AG04450 (cell line): ENCODE data around the gene TNS3. TPM values are rescaled to one million over a fixed set of nuclear protein-coding genes. Genes with fewer than 3 reads are reported as not detected.

Experiments
- CTCF ChIA-PET: fragments of 300-600, 350-600 bp; formaldehyde crosslinking; extraction: SDS; loops from one replicate; lab custom pipeline; 2022; ENCODE audit warnings: antibody characterized with exemption, inconsistent platforms; lab: Charles Lee
- POLR2A ChIA-PET: fragments of 350-600 bp; formaldehyde crosslinking; extraction: SDS; loops from one replicate; lab custom pipeline; 2021; ENCODE audit warnings: antibody characterized with exemption, inconsistent platforms; lab: Yijun Ruan, JAX
- DNase-seq: peaks from one replicate; pipeline ENCODE4 v3.0.0-alpha.2; 2011; ENCODE audit warnings: low read depth, low spot score
- H3K27ac ChIP-seq: one replicate; pipeline ENCODE4 v1.5.1; 2012; ENCODE audit warnings: low read depth, low read length, control low read depth
- H3K27me3 ChIP-seq: one replicate; pipeline ENCODE4 v1.6.0; 2012; ENCODE audit warnings: low read length; ENCODE audit not compliant: control insufficient read depth, insufficient read depth
- H3K4me3 ChIP-seq: 2 replicates; pipeline ENCODE4 v1.5.1; 2011; ENCODE audit warnings: mild to moderate bottlenecking, low read depth, low read length, control low read depth
- H3K9me3 ChIP-seq: 2 replicates; pipeline ENCODE4 v1.5.1; 2012; ENCODE audit warnings: low read length; ENCODE audit not compliant: control insufficient read depth, insufficient read depth
- polyA plus RNA-seq: library from polyadenylated mRNA; depleted of rRNA; stranded (reverse); fragments of >200 nt; gene quantifications from 2 replicates; pipeline ENCODE4 v1.2.3, GENCODE V29; 2011
- TF ChIP-seq, protein P1 (sequence below): IDR thresholded peaks from 2 replicates; pipeline ENCODE4 v1.5.1; 2011; ENCODE audit warnings: low read depth, low read length, control low read depth, inconsistent platforms

The TNS3 gene
- polyA plus RNA-seq, 1 experiment = 131 TPM

DNA sequence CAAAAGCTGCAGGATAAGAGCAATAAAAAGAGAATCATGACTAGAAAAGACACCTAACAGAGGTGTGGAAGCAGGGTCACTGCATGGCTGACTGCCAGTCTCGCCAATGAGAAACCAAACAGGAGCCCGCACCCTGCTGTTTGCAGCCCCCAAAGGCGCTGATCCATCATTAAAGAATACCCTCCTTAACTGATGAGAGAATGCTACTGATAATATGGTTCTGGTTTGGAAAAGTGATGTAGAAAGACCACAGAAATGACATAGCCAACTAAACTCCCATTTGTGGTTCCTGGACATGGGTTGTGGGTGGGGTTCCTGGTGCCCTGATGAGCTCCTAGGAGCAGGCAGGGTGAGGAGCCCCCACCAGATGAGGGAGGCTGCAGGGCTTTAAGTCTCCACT, 207.4 kb downstream of the TNS3 start:
- no peaks in the 10 kb centered on the region; the same call in 1 of the 2 replicates for H3K9me3 ChIP-seq
- TF ChIP-seq, protein P1, sequence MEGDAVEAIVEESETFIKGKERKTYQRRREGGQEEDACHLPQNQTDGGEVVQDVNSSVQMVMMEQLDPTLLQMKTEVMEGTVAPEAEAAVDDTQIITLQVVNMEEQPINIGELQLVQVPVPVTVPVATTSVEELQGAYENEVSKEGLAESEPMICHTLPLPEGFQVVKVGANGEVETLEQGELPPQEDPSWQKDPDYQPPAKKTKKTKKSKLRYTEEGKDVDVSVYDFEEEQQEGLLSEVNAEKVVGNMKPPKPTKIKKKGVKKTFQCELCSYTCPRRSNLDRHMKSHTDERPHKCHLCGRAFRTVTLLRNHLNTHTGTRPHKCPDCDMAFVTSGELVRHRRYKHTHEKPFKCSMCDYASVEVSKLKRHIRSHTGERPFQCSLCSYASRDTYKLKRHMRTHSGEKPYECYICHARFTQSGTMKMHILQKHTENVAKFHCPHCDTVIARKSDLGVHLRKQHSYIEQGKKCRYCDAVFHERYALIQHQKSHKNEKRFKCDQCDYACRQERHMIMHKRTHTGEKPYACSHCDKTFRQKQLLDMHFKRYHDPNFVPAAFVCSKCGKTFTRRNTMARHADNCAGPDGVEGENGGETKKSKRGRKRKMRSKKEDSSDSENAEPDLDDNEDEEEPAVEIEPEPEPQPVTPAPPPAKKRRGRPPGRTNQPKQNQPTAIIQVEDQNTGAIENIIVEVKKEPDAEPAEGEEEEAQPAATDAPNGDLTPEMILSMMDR = no peak
- no peak overlapping the region for H3K4me3 ChIP-seq
- CTCF ChIA-PET = no interaction called here
- POLR2A ChIA-PET = interaction anchor here (0.6 kb wide), 1 partner anchor 36 kb away, joined by 3 read pairs; no protein-coding TSS in a partner anchor
- no peak overlapping the region for H3K27ac ChIP-seq
- no peak for DNase-seq
- H3K27me3 ChIP-seq = no peaks in the 10 kb centered on the region

DNA sequence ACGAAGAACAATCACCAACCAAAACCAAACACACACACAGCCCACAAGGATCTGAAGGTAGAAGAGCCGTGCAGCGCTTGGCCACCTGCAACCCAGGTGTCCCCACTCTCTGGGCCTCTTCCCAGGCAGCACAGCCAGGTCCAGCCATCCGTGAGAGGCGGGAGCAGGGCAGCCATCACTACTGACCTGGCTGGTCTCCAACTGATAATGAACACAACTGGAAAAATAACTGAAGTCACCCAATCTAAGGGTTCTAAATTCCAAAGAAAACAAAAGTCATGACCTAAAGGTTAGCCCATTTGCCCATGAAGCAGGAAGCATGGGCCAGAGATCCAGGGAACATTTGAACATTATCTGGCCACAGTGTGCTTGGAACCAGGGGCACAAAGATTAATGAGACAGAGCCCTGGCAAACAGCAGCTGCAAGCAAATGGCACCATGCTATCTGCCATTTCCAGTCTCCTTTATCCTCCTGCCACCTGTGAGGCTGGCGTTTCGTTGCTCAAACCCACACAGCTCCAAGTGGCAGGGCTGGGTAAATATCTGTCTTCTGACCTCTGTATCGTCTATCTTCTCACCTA, 207.9 kb downstream of the TNS3 start:
- H3K27me3 ChIP-seq = no peaks in the 10 kb centered on the region
- H3K9me3 ChIP-seq = peaks cover 2% of the 10 kb centered on the region; the same call in 1 of the 2 replicates
- ChIA-PET POLR2A (interaction anchor here (0.6 kb wide), 1 partner anchor 36 kb away, joined by 3 read pairs; no protein-coding TSS in a partner anchor), CTCF (no interaction called here)
- H3K4me3 ChIP-seq = no peak overlapping the region
- TF ChIP-seq, protein P1 = no peak
- no peak for DNase-seq
- H3K27ac ChIP-seq = no peak overlapping the region

DNA sequence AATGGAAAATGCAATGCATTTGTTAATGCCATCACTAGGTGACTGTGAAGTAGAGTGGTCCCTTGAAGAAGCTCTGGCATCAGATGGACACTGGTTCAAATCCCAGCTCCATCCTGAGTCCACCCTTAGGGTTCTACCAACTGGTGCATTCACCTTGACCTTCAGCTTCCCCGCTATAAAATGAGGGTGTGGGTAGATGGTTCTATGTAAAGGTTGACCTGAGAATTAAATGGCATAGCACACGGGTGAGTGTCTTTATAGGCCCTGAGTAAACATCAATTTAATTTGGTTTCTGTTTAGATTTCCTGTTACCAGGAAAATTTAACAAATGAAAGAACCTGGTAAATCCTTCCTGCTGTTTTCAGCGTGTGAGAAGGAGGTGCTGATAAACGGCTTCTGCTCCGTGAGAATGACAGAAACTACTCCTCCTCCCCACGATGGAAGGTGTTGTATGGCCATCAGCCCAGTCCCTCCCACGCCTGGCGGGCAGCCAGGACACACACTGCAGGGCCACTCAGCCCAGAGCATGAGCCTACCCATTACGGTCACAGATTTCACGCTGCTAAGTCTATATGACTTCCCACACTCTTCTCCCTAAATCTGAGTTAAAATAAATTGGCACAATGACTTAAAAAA, 210.1 kb downstream of the TNS3 start:
- Histone ChIP-seq H3K4me3 (no peak overlapping the region), H3K27me3 (no peaks in the 10 kb centered on the region), H3K9me3 (peaks cover 3% of the 10 kb centered on the region; the same call in 1 of the 2 replicates), H3K27ac (no peak overlapping the region)
- no peak for DNase-seq
- ChIA-PET POLR2A (no interaction called here), CTCF (interaction anchor here (1.1 kb wide), 1 partner anchor 20 kb away, joined by 4 read pairs; no protein-coding TSS in a partner anchor)
- TF ChIP-seq, protein P1 = no peak

DNA sequence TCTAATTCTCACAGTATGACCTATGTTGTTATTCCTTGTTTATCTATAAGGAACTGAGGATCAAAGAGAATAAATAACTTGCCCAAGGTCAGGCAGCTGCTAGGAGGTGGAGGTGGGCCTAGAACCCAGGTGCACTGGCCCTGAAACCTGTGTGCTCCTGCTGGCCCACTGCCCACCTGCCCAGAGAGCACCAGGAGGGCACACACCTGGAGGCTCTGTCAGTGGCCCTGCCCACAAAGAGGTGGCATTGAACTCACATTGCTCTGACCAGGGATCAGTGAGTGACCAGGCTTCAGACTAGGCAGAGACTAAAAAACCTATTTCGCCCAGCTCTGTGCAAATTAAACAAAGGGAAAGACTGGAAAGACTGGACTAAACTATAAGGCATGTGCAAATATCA, 210.6 kb downstream of the TNS3 start:
- TF ChIP-seq, protein P1 = no peak
- DNase-seq = no peak
- CTCF ChIA-PET = interaction anchor here (1.1 kb wide), 1 partner anchor 21 kb away, joined by 4 read pairs; no protein-coding TSS in a partner anchor
- no peak overlapping the region for H3K27ac ChIP-seq
- POLR2A ChIA-PET = no interaction called here
- no peak overlapping the region for H3K4me3 ChIP-seq
- H3K9me3 ChIP-seq = peaks cover 3% of the 10 kb centered on the region; the same call in 1 of the 2 replicates
- no peaks in the 10 kb centered on the region for H3K27me3 ChIP-seq
